Heart left ventricle (tissue), 16 donors: ENCODE measurements around the gene SPEF1. TPM values are rescaled to one million over a fixed set of nuclear protein-coding genes. Genes with fewer than 3 reads are reported as not detected.

Experiments used
- ATAC-seq, 4 donors: fragments of 200-7000 bp; cut with Tn5 transposase; one replicate each; pipeline ENCODE4 v1.9.1; 2020 to 2022; ENCODE audit warnings: moderate library complexity in 4 of 4, mild to moderate bottlenecking in 3 of 4, moderate number of reproducible peaks in 1 of 4
- DNase-seq, 5 donors: peaks; one replicate each; pipeline ENCODE4 v3.0.0-alpha.2; 2020
- H3K27ac ChIP-seq, 12 donors: fragments of 200-600 bp; sonication (generic) in 4 of 12; one replicate each; pipeline versions ENCODE4 v1.5.0 to v1.8.0; 2016 to 2022; ENCODE audit warnings: mild to moderate bottlenecking in 2 of 12
- H3K27me3 ChIP-seq, 9 donors: fragments of 200-600 bp; sonication (generic) in 2 of 9; one replicate each; pipeline versions ENCODE4 v1.5.1 to v1.8.0; 2016 to 2022; ENCODE audit warnings: mild to moderate bottlenecking in 3 of 9
- H3K36me3 ChIP-seq, 9 donors: fragments of 200-600 bp; sonication (generic) in 2 of 9; one replicate each; pipeline versions ENCODE4 v1.5.0 to v1.8.0; 2018 to 2022; ENCODE audit warnings: mild to moderate bottlenecking in 2 of 9
- H3K4me1 ChIP-seq, 12 donors: fragments of 200-600 bp; sonication (generic) in 4 of 12; one replicate each; pipeline versions ENCODE4 v1.5.0 to v1.8.0; 2016 to 2022; ENCODE audit warnings: mild to moderate bottlenecking in 3 of 12
- H3K4me3 ChIP-seq, 12 donors: fragments of 200-600 bp; sonication (generic) in 4 of 12; one replicate each; pipeline versions ENCODE4 v1.5.0 to v1.8.0; 2017 to 2022; ENCODE audit warnings: mild to moderate bottlenecking in 9 of 12, moderate library complexity in 4 of 12
- H3K9me3 ChIP-seq, 12 donors: fragments of 200-600 bp; sonication (generic) in 4 of 12; one replicate each; pipeline versions ENCODE4 v1.5.0 to v1.8.0; 2016 to 2022; ENCODE audit warnings: mild to moderate bottlenecking in 1 of 12
- CTCF ChIP-seq, 12 donors: fragments of 200-600 bp; sonication (generic) in 4 of 12; IDR thresholded peaks; one replicate each; pipeline versions ENCODE4 v1.5.0 to v1.8.0; 2018 to 2022; ENCODE audit warnings: antibody characterized with exemption in 12 of 12, mild to moderate bottlenecking in 5 of 12
- POLR2A ChIP-seq, 2 donors: fragments of 450-650 bp; IDR thresholded peaks; one replicate each; pipeline ENCODE4 v1.6.1; 2017; ENCODE audit warnings: antibody characterized with exemption in 2 of 2, mild to moderate bottlenecking in 2 of 2, moderate library complexity in 2 of 2
- WGBS, 4 donors: extraction: QIAGEN DNeasy Blood & Tissue Kit in 2 of 4; methylation state at CpG; one replicate each; pipeline versions ENCODE4 v1.1.5 to v1.1.7; 2013 to 2018; 5-methylcytosine and 5-hydroxymethylcytosine counted together
- intact Hi-C, 10 donors: fragments of 100-400 bp; cut with DNase I; formaldehyde crosslinking; loops; one replicate each; pipeline versions ENCODE4 v1.11.1 to v1.14.2; 2022
- polyA plus RNA-seq, 2 donors: library from polyadenylated mRNA; stranded (reverse); fragments of 200-250 nt; gene quantifications; one replicate each; pipeline ENCODE4 v1.2.3, GENCODE V29; 2013
- total RNA-seq, 9 donors: library from RNA; depleted of rRNA in 2 of 9; stranded (reverse); fragments of >200 nt in 2 of 9; fragmentation: NEBNext Ultra II Directional in 3 of 9; extraction: Animal tissue kit (Norgen Biotek cat#: 25700) in 3 of 9; gene quantifications; one replicate each; pipeline versions ENCODE4 v1.1.0 to v1.2.4, GENCODE V29; 2016 to 2023
- donor health status: ischemic (EF 13 %, LVEDD 7.1; RV severe dilation, severe dysfunction).
- donor health status: healthy with polysubstance abuse.
- donor health status: DM: no; HTN: yes; CAD: no.
- donor health status: DM: no; HTN: no; CAD: no.
- donor health status: ischemic (EF 25% LVEDD 6.9; RV normal size, moderate dysfunction).
- donor health status: ischemic (EF 25% LVEDD 5.7; RV mildly dilated, moderate dysfunction).
- donor health status: healthy.
- donor health status: DM: yes; HTN: yes; CAD: no.
- donor health status: ischemic (EF 35%, LVEDD 5.7; RV mildly dilated, moderate dysfunction).
- donor health status: nonischemic (EF 11% LVEDD 7.7; RV severe dilation, severe dysfunction).
- donor health status: DM: yes; HTN: yes; CAD: no.
- donor health status: PGD.
- donor health status: ischemic (EF 29% LVEDD 5.4; RV normal size, mild dysfunction).
- donor health status: nonischemic (EF 23%, LVEDD 6.1; RV moderate dilation, normal function).

The SPEF1 gene
- total and polyA plus RNA-seq, 11 donors = 0.11 to 0.65 (median 0.19) TPM; not detected in 5

GRCh38 chr20:3812975-3813847 is 32.0 kb upstream of the SPEF1 start:
- H3K9me3 ChIP-seq = no peaks in the 10 kb centered on the region
- TF ChIP-seq POLR2A (IDR thresholded peaks at IDR 0.05) (no peak), CTCF (IDR thresholded peaks at IDR 0.05) (no peak)
- H3K27me3 ChIP-seq = no peaks in the 10 kb centered on the region
- ATAC-seq (no peak), DNase-seq (no peak)
- H3K27ac ChIP-seq = peak overlapping the region in 9 of 12 donors; percentile 35 to 96 (median 92)
- 82 to 91% (median 88%) methylated on average over 8 of the region's 8 CpGs for WGBS, 4 donors
- peaks cover 7 to 68% (median 26%) of the 10 kb centered on the region in 12 donors for H3K4me1 ChIP-seq
- H3K4me3 ChIP-seq = no peak overlapping the region
- intact Hi-C loops = loop anchor here in 1 of 10 donors (10.0 kb wide), 1 partner anchor 408 kb away; the partner anchor contains the start of gene DNAAF9
- no peaks in the 10 kb centered on the region for H3K36me3 ChIP-seq

- DNase-seq (peak in 1 of 5 donors; percentile 20), ATAC-seq (no peak)
- 95 to 98% (median 95%) methylated on average over 9 of the region's 9 CpGs for WGBS, 4 donors
- peak overlapping the region in 3 of 12 donors; percentile 47 to 62 (median 55) for H3K4me3 ChIP-seq
- H3K36me3 ChIP-seq = no peaks in the 10 kb centered on the region
- no peaks in the 10 kb centered on the region for H3K9me3 ChIP-seq
- TF ChIP-seq CTCF (IDR thresholded peaks at IDR 0.05) (no peak), POLR2A (IDR thresholded peaks at IDR 0.05) (no peak)
- no peaks in the 10 kb centered on the region for H3K27me3 ChIP-seq
- intact Hi-C loops = loop anchor here in 1 of 10 donors (10.0 kb wide), 1 partner anchor 407 kb away; the partner anchor contains the start of gene DNAAF9
- H3K4me1 ChIP-seq = peaks cover 13 to 69% (median 34%) of the 10 kb centered on the region in 12 donors
- H3K27ac ChIP-seq = peak overlapping the region; percentile 76 to 96 (median 90)
Observed at GRCh38 chr20:3812259-3812681, 31.0 kb upstream of the SPEF1 start.

GRCh38 chr20:3811467-3812258 is 30.4 kb upstream of the SPEF1 start:
- peaks cover 14 to 75% (median 39%) of the 10 kb centered on the region in 12 donors for H3K4me1 ChIP-seq
- no peaks in the 10 kb centered on the region for H3K9me3 ChIP-seq
- H3K27ac ChIP-seq = peak overlapping the region; percentile 76 to 96 (median 90)
- peak in 1 of 2 donors; percentile 75 for TF ChIP-seq POLR2A (IDR thresholded peaks at IDR 0.05)
- no peak for TF ChIP-seq CTCF (IDR thresholded peaks at IDR 0.05)
- intact Hi-C loops = loop anchor here in 2 of 10 donors (2.0 to 10.0 kb wide), 3 partner anchors 25 to 407 kb away; partner anchors contain the start of genes CENPB (in 1 of the 2), DNAAF9 (in 1 of the 2) and PANK2 (in 1 of the 2)
- ATAC-seq = peak; percentile 89 to 94 (median 92)
- 2 to 4% (median 3%) methylated on average over 16 to 20 of the region's 20 CpGs for WGBS, 4 donors
- H3K4me3 ChIP-seq = peak overlapping the region in 11 of 12 donors; percentile 4 to 62 (median 47)
- H3K27me3 ChIP-seq = no peaks in the 10 kb centered on the region
- DNase-seq = peak; percentile 99
- no peaks in the 10 kb centered on the region for H3K36me3 ChIP-seq
